Stimulated activated CD4-positive, alpha-beta T cell treated with anti-CD3 and anti-CD28 coated beads, Interleukin-12 subunit alpha, Interleukin-12 subunit beta, amount 100 ng/mL, for 48 hours (primary cell): ENCODE measurements around the gene BGLAP.

Source experiments
- DNase-seq, 3 donors: peaks; one replicate each; pipeline ENCODE4 v3.0.0-alpha.2; 2020; ENCODE audit warnings: low read depth in 2 of 3, low spot score in 1 of 3

BGLAP gene

GRCh38 chr1:156226782-156227181 is 15.2 kb upstream of the BGLAP start:
- no peak for DNase-seq

GRCh38 chr1:156228501-156228900 is 13.5 kb upstream of the BGLAP start:
- no peak for DNase-seq

GRCh38 chr1:156229809-156230472 is 12.0 kb upstream of the BGLAP start:
- DNase-seq: no peak

GRCh38 chr1:156230473-156230837 is 11.5 kb upstream of the BGLAP start:
- no peak for DNase-seq

GRCh38 chr1:156232201-156232894 is 9.6 kb upstream of the BGLAP start:
- DNase-seq: no peak

- DNase-seq: no peak
Observed at GRCh38 chr1:156233426-156234127, 8.4 kb upstream of the BGLAP start.

GRCh38 chr1:156236164-156236563 is 5.8 kb upstream of the BGLAP start:
- DNase-seq: no peak

- DNase-seq: no peak
Observed at GRCh38 chr1:156238248-156238647, 3.7 kb upstream of the BGLAP start.

- no peak for DNase-seq
Observed at GRCh38 chr1:156241311-156241811, 623 bp upstream of the BGLAP start.

- no peak for DNase-seq
Observed at GRCh38 chr1:156242738-156243137, 754 bp downstream of the BGLAP start.

- DNase-seq: no peak
Observed at GRCh38 chr1:156244126-156244525, 2.1 kb downstream of the BGLAP start.

- DNase-seq: no peak
Observed at GRCh38 chr1:156244712-156245111, 2.7 kb downstream of the BGLAP start.

GRCh38 chr1:156245451-156246232 is 3.7 kb downstream of the BGLAP start:
- peak in 1 of 3 donors; percentile 14 for DNase-seq

- no peak for DNase-seq
Observed at GRCh38 chr1:156246241-156246780, 4.3 kb downstream of the BGLAP start.

GRCh38 chr1:156246781-156247459 is 4.9 kb downstream of the BGLAP start:
- DNase-seq: no peak

GRCh38 chr1:156247460-156248322 is 5.7 kb downstream of the BGLAP start, which contains the start of gene PAQR6:
Gene PAQR6 (minus strand): TSS chr1:156248056. CDS start chr1:156246731, 1,325 bp downstream.
- DNase-seq: no peak

- DNase-seq: no peak
Observed at GRCh38 chr1:156248323-156248683, 6.3 kb downstream of the BGLAP start.

GRCh38 chr1:156249593-156249992 is 7.6 kb downstream of the BGLAP start:
- no peak for DNase-seq

GRCh38 chr1:156251527-156251926 is 9.5 kb downstream of the BGLAP start:
- no peak for DNase-seq
